Mammary microvascular endothelial cell (primary cell): ENCODE results near the gene NOTCH2NLA. TPM values are rescaled to one million over a fixed set of nuclear protein-coding genes. Genes with fewer than 3 reads are reported as not detected.

ENCODE experiments used
- total RNA-seq: library from RNA; depleted of rRNA; stranded (reverse); fragments of >200 nt; gene quantifications from 2 replicates; pipeline ENCODE4 v1.2.3, GENCODE V29; 2015

Gene NOTCH2NLA
- total RNA-seq: 4.2 and 4.9 TPM in 2 replicates

GRCh38 chr1:146228710-146229477 is at the start of gene NOTCH2NLA:
NOTCH2NLA (minus strand) TSS chr1:146229021; CDS start chr1:146189337, 39,684 bp downstream.

GRCh38 chr1:146144465-146144864 is 84.4 kb downstream of the NOTCH2NLA start, which contains the start of gene NBPF10:
NBPF10 (minus strand) TSS chr1:146144804; CDS start chr1:146144769, 35 bp downstream.

Other genes starting within 250 kb of the NOTCH2NLA start
- gene TXNIP, start 232.4 kb downstream of the NOTCH2NLA start, total RNA-seq: 29.6 and 30.1 TPM in 2 replicates
- gene HJV, start 207.3 kb downstream of the NOTCH2NLA start, total RNA-seq: not detected in 2 replicates
- under 0.01 and 0.13 TPM in 2 replicates for gene NBPF10, start 84.2 kb downstream of the NOTCH2NLA start, total RNA-seq